H1 (cell line): ENCODE measurements around the gene CPNE4. TPM values are rescaled to one million over a fixed set of nuclear protein-coding genes. Genes with fewer than 3 reads are reported as not detected.

Experiments used
- CTCF ChIA-PET: fragments of 300-600 bp; sonication (Branson Sonifier 250); formaldehyde crosslinking; loops from one replicate; lab custom pipeline; 2021; ENCODE audit not compliant: partially characterized antibody; lab: Charles Lee
- POLR2A ChIA-PET: fragments of 300-600 bp; sonication (Branson Sonifier 250); formaldehyde crosslinking; loops from one replicate; lab custom pipeline; 2021; ENCODE audit warnings: inconsistent platforms; ENCODE audit not compliant: partially characterized antibody; lab: Charles Lee
- DNase-seq, 2 experiments: peaks; one replicate each; pipeline versions ENCODE4 v3.0.0 to v3.0.0-alpha.2; 2010 to 2022; ENCODE audit warnings: low spot score in 2 of 2, low read depth in 1 of 2, mixed read lengths in 1 of 2
- FAIRE-seq: peaks from 2 replicates; lab custom pipeline; 2011; peaks lifted over from hg19 to GRCh38; lab: Jason Lieb, UNC
- H2AFZ ChIP-seq: 2 replicates; pipeline ENCODE4 v1.8.1; 2012; ENCODE audit warnings: low read length, inconsistent platforms
- H2AK5ac ChIP-seq: 2 replicates; pipeline ENCODE4 v1.6.1; 2013; ENCODE audit warnings: low read depth, low read length
- H2BK120ac ChIP-seq: replicated peaks from 2 replicates; pipeline ENCODE3; 2013; ENCODE audit warnings: low read depth, low read length, inconsistent platforms
- H2BK12ac ChIP-seq: 2 replicates; pipeline ENCODE4 v1.6.1; 2013; ENCODE audit warnings: low read depth, low read length
- H2BK15ac ChIP-seq: 2 replicates; pipeline ENCODE4 v1.6.1; 2013; ENCODE audit warnings: low read length
- H2BK20ac ChIP-seq: 2 replicates; pipeline ENCODE4 v1.6.1; 2013; ENCODE audit warnings: low read length
- H2BK5ac ChIP-seq: 2 replicates; pipeline ENCODE4 v1.6.1; 2013; ENCODE audit warnings: low read depth, low read length
- H3K14ac ChIP-seq: 2 replicates; pipeline ENCODE4 v1.6.1; 2013; ENCODE audit warnings: inconsistent platforms; ENCODE audit not compliant: insufficient read length
- H3K18ac ChIP-seq: 2 replicates; pipeline ENCODE4 v1.6.1; 2013; ENCODE audit warnings: low read length; ENCODE audit errors: extremely low read depth
- H3K23ac ChIP-seq: 2 replicates; pipeline ENCODE4 v1.6.1; 2013; ENCODE audit warnings: inconsistent platforms; ENCODE audit not compliant: insufficient read length
- H3K23me2 ChIP-seq: 2 replicates; pipeline ENCODE4 v1.6.1; 2013; ENCODE audit warnings: low read depth, low read length
- H3K27ac ChIP-seq: 2 replicates; pipeline ENCODE4 v1.6.1; 2011; ENCODE audit warnings: low read depth, low read length, inconsistent platforms
- H3K27me3 ChIP-seq, 4 experiments: replicated peaks in 1 of 4; 1 replicate in 1 of 4; 2 replicates in 3 of 4; pipeline versions ENCODE4 v1.6.1 to v1.8.1; 2011 to 2013; ENCODE audit warnings: low read length in 3 of 4, mild to moderate bottlenecking in 3 of 4, inconsistent platforms in 2 of 4, mixed read lengths in 2 of 4, moderate library complexity in 1 of 4; ENCODE audit not compliant: control insufficient read depth in 3 of 4, insufficient read depth in 3 of 4; ENCODE audit errors: extremely low read depth in 1 of 4
- H3K36me3 ChIP-seq, 4 experiments: 2 replicates each; pipeline versions ENCODE4 v1.6.1 to v1.8.1; 2011 to 2013; ENCODE audit warnings: mild to moderate bottlenecking in 4 of 4, low read length in 3 of 4, moderate library complexity in 2 of 4, control low read depth in 1 of 4, inconsistent platforms in 1 of 4; ENCODE audit not compliant: insufficient read depth in 4 of 4, control insufficient read depth in 2 of 4
- H3K4ac ChIP-seq: replicated peaks from 2 replicates; pipeline ENCODE3; 2013; ENCODE audit warnings: low read length, low read depth, mixed read lengths, inconsistent platforms; ENCODE audit not compliant: insufficient read length
- H3K4me1 ChIP-seq, 4 experiments: replicated peaks in 1 of 4; 1 replicate in 1 of 4; 2 replicates in 3 of 4; pipeline versions ENCODE4 v1.6.1 to v1.8.1; 2011 to 2013; ENCODE audit warnings: low read length in 3 of 4, inconsistent platforms in 2 of 4, mixed read lengths in 1 of 4; ENCODE audit not compliant: insufficient read depth in 4 of 4, control insufficient read depth in 3 of 4
- H3K4me2 ChIP-seq, 2 experiments: 2 replicates each; pipeline versions ENCODE4 v1.6.1 to v1.8.1; 2011 to 2013; ENCODE audit warnings: low read depth in 2 of 2, low read length in 2 of 2, control low read depth in 1 of 2, inconsistent platforms in 1 of 2, mild to moderate bottlenecking in 1 of 2; ENCODE audit not compliant: insufficient read depth in 1 of 2
- H3K4me3 ChIP-seq, 4 experiments: fragments of 200-600, 300-600 bp in 1 of 4; sonication (generic), shearing (Covaris generic), sonication (Bioruptor Twin) in 1 of 4; 2 replicates each; pipeline versions ENCODE4 v1.5.1 to v1.8.1; 2011 to 2016; ENCODE audit warnings: low read length in 4 of 4, low read depth in 3 of 4, control low read depth in 2 of 4, inconsistent platforms in 2 of 4, mild to moderate bottlenecking in 2 of 4, mixed read lengths in 1 of 4, moderate library complexity in 1 of 4; ENCODE audit not compliant: insufficient read depth in 2 of 4; ENCODE audit errors: extremely low read depth in 1 of 4
- H3K56ac ChIP-seq: replicated peaks from 2 replicates; pipeline ENCODE3; 2013; ENCODE audit warnings: low read depth, mild to moderate bottlenecking, mixed read lengths, low read length, inconsistent platforms; ENCODE audit not compliant: insufficient read length
- H3K79me1 ChIP-seq: 2 replicates; pipeline ENCODE4 v1.6.1; 2013; ENCODE audit warnings: low read depth, low read length, control low read depth
- H3K79me2 ChIP-seq, 2 experiments: 2 replicates each; pipeline versions ENCODE4 v1.6.1 to v1.8.1; 2012 to 2013; ENCODE audit warnings: low read length in 2 of 2, mild to moderate bottlenecking in 2 of 2, inconsistent platforms in 1 of 2; ENCODE audit not compliant: insufficient read depth in 2 of 2, control insufficient read depth in 1 of 2
- H3K9ac ChIP-seq, 4 experiments: replicated peaks in 1 of 4; 1 replicate in 1 of 4; 2 replicates in 3 of 4; pipeline versions ENCODE4 v1.6.1 to v1.8.1; 2011 to 2013; ENCODE audit warnings: low read depth in 3 of 4, low read length in 3 of 4, control low read depth in 2 of 4, mild to moderate bottlenecking in 2 of 4, moderate library complexity in 2 of 4, inconsistent platforms in 1 of 4; ENCODE audit errors: extremely low read depth in 1 of 4
- H3K9me3 ChIP-seq, 2 experiments: 2 replicates each; pipeline versions ENCODE4 v1.6.1 to v1.8.1; 2012 to 2013; ENCODE audit warnings: mild to moderate bottlenecking in 2 of 2, moderate library complexity in 2 of 2, control low read depth in 1 of 2, inconsistent platforms in 1 of 2, low read depth in 1 of 2, low read length in 1 of 2, mixed read lengths in 1 of 2; ENCODE audit not compliant: insufficient read depth in 2 of 2
- H4K20me1 ChIP-seq, 2 experiments: replicated peaks in 1 of 2; 2 replicates each; pipeline versions ENCODE3 to v1.8.1; 2011 to 2013; ENCODE audit warnings: inconsistent platforms in 2 of 2, low read length in 2 of 2, mild to moderate bottlenecking in 1 of 2; ENCODE audit not compliant: insufficient read depth in 2 of 2, control insufficient read depth in 1 of 2
- H4K5ac ChIP-seq: 2 replicates; pipeline ENCODE4 v1.6.1; 2013; ENCODE audit warnings: low read length, low read depth, mixed read lengths, inconsistent platforms; ENCODE audit not compliant: insufficient read length
- H4K8ac ChIP-seq: 2 replicates; pipeline ENCODE4 v1.8.0; 2013; ENCODE audit warnings: mild to moderate bottlenecking, moderate library complexity, low read length, inconsistent platforms; ENCODE audit not compliant: insufficient read depth; ENCODE audit errors: extremely low read depth
- H4K91ac ChIP-seq: replicated peaks from 2 replicates; pipeline ENCODE3; 2013; ENCODE audit warnings: low read length, mixed read lengths, inconsistent platforms; ENCODE audit not compliant: insufficient read length
- KDM5A ChIP-seq: fragments of 200-600 bp; IDR thresholded peaks from 2 replicates; pipeline ENCODE4 v1.7.1; 2012; ENCODE audit warnings: mild to moderate bottlenecking, low read length, inconsistent platforms, mixed read lengths
- SAP30 ChIP-seq: fragments of 300-600 bp; sonication (generic); IDR thresholded peaks from 2 replicates; pipeline ENCODE4 v1.7.1; 2012; ENCODE audit warnings: low read length, moderate library complexity, mild to moderate bottlenecking, inconsistent platforms; ENCODE audit not compliant: insufficient read depth, insufficient replicate concordance
- SUZ12 ChIP-seq: fragments of 200-600 bp; sonication (generic); IDR thresholded peaks from 2 replicates; pipeline ENCODE4 v1.6.1; 2012; ENCODE audit warnings: mild to moderate bottlenecking, inconsistent platforms, low read length, moderate library complexity, mixed read lengths
- WGBS, 2 experiments: shearing (Covaris generic) in 1 of 2; methylation state at CpG; one replicate each; pipeline versions ENCODE4 v1.1.6 to v1.1.7; 2013 to 2015; ENCODE audit warnings: low lambda C conversion rate in 2 of 2, mixed read lengths in 2 of 2, inconsistent platforms in 1 of 2, low coverage in 1 of 2, missing lambda C conversion rate in 1 of 2; ENCODE audit not compliant: insufficient replicate concordance in 2 of 2, insufficient coverage in 1 of 2, insufficient read length in 1 of 2; ENCODE audit errors: extremely low coverage in 1 of 2, missing lambda C conversion rate in 1 of 2; 5-methylcytosine and 5-hydroxymethylcytosine counted together
- polyA plus RNA-seq, 7 experiments: library from polyadenylated mRNA; depleted of rRNA in 3 of 7; stranded (reverse) in 5 of 7; unstranded in 2 of 7; fragments of >200 nt in 5 of 7; fragments of 200-250 nt in 2 of 7; gene quantifications; 1 replicate in 5 of 7; 2 replicates in 1 of 7; 4 replicates in 1 of 7; pipeline versions ENCODE4 v1.2.1 to v1.2.3, GENCODE V29; 2011 to 2013; ENCODE audit warnings: missing spikeins in 2 of 7, mixed read lengths in 2 of 7
- total RNA-seq: library from RNA; stranded (reverse); fragmentation: NEBNext Ultra II Directional; extraction: Animal tissue kit (Norgen Biotek cat#: 25700); gene quantifications from 2 replicates; pipeline ENCODE4 v1.2.1, GENCODE V29; 2021

Gene CPNE4
- total and polyA plus RNA-seq, 2 of the 8 experiments (the other 6 are each of a cell fraction or from before 2014, with no cell fraction given), result 0.82 to 3.8 TPM

GRCh38 chr3:131619821-131620220 lies 415.0 kb downstream of the CPNE4 start:
- ChIA-PET POLR2A (no interaction called here), CTCF (no interaction called here)
- Histone ChIP-seq H3K4me1 (peaks cover 0 to 2% (median 0%) of the 10 kb centered on the region in 4 experiments; a peak in 2 of 7 replicates), H3K14ac (no peak overlapping the region), H2BK20ac (no peak overlapping the region), H2AK5ac (no peak overlapping the region), H4K8ac (no peak overlapping the region), H2AFZ (no peak overlapping the region), H3K23me2 (no peaks in the 10 kb centered on the region), H3K79me1 (no peaks in the 10 kb centered on the region), H2BK120ac (no peak overlapping the region), H3K36me3 (no peaks in the 10 kb centered on the region), H3K9ac (no peak overlapping the region; a peak in 1 of 7 replicates), H2BK5ac (no peak overlapping the region), H2BK15ac (no peak overlapping the region), H3K56ac (no peak overlapping the region), H3K27me3 (peaks cover 0 to under 1% (median 0%) of the 10 kb centered on the region in 4 experiments; a peak in 1 of 7 replicates), H4K5ac (no peak overlapping the region), H3K9me3 (no peaks in the 10 kb centered on the region), H3K4me2 (no peak overlapping the region), H2BK12ac (no peak overlapping the region), H3K23ac (no peak overlapping the region), H3K4ac (no peak overlapping the region), H4K20me1 (no peaks in the 10 kb centered on the region), H4K91ac (no peak overlapping the region), H3K18ac (no peak overlapping the region), H3K27ac (no peak overlapping the region), H3K4me3 (no peak overlapping the region), H3K79me2 (no peaks in the 10 kb centered on the region)
- no peak for DNase-seq
- TF ChIP-seq KDM5A (no peak), SUZ12 (no peak), SAP30 (no peak)
- 72% methylated on average over 2 of the region's 2 CpGs; no CpG with 5 or more reads in 1 of the 2 experiments for WGBS, 2 experiments
- FAIRE-seq, result no peak
